ENCODE results near the gene NLRP12.

Gene NLRP12

DNA sequence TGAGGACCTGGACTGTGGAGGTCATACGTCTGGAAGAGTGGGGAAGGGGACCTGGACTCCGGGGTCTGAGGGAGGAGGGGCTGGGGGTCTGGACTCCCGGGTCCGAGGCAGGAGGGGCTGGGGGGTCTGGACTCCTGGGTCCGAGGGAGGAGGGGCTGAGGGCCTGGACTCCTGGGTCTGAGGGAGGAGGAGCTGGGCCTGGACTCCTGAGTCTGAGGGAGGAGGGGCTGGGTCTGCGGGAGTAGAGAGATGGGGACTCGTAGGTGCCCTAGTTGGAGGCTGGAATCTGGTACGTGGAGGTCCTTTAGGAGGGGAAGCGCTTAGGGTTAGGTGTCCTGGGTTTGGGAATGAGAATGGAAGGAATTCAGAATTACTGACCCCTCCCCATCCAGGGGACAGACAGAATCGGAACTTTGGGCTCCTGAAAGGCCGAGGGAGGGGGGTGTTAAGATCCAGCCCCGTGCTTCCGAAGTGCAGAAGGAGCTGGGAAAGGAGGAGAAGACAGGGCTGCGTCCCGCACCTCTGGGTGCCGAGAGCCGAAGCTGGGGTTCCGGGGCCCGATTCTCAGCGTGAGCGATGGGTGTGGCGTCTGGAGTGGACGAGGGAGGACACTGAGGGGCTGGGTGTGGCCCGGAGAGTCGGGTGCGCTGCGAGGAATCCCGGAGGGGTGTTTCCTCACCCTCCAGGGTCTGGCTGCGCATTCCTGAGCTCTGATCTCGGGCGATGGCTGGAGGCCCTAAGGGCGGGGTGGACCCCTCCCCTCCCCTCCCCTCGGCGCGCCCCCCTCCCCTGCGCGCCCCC lies 44.2 kb upstream of the NLRP12 start:
- no peak for DNase-seq (ENCODE audit: extremely low read depth, low read depth)
- TF ChIP-seq, protein P1, sequence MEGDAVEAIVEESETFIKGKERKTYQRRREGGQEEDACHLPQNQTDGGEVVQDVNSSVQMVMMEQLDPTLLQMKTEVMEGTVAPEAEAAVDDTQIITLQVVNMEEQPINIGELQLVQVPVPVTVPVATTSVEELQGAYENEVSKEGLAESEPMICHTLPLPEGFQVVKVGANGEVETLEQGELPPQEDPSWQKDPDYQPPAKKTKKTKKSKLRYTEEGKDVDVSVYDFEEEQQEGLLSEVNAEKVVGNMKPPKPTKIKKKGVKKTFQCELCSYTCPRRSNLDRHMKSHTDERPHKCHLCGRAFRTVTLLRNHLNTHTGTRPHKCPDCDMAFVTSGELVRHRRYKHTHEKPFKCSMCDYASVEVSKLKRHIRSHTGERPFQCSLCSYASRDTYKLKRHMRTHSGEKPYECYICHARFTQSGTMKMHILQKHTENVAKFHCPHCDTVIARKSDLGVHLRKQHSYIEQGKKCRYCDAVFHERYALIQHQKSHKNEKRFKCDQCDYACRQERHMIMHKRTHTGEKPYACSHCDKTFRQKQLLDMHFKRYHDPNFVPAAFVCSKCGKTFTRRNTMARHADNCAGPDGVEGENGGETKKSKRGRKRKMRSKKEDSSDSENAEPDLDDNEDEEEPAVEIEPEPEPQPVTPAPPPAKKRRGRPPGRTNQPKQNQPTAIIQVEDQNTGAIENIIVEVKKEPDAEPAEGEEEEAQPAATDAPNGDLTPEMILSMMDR (IDR thresholded peaks at IDR 0.05; ENCODE audit: low read depth, low read length): no peak

DNA sequence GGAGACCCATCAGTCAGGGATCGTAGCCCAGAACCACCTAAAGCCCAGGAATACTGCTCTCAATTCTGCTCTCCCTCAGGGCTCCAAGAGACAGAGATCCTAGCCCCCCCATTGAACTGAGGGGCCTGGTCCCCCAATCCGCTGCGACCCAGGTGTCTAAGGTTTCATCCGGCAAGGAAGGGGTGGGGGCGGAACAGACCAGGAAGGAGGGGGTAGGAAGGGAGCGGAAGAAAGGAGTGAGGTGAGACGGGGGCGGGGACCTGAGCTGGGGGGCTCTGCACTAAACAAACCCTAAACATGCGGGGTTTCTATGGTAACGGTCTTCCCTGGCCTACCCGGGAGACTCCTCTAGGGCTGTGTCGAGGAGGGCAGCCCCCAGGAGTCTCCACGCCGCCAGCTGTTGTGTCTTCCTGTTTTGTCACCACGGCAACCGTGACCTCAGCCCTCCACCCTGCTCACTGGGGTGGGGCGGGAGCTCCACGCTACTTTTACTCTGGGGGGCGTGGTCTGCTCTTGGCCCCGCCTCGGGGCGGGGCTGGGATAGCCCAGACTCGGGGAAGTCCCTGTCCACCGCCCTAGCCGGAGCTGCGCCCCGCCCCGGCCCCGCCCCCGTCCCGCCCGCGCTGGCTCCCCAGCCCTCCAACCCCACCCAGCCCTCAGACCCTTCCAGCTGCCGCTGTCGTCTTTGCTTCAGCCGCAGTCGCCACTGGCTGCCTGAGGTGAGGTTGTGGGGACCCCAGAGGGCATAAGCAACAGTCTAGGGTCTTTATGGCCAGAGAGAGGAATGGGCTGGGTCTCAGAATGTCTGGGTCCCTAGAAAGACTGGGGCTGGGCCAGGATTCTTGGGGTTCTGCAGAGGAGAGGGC lies 43.3 kb upstream of the NLRP12 start, which contains the start of gene MYADM:
Gene MYADM (plus strand): TSS at position 659 of the 866 bp plus-strand sequence. CDS start 5,647 bp downstream, outside the sequence.
- TF ChIP-seq, protein P1 (IDR thresholded peaks at IDR 0.05; ENCODE audit: low read depth, low read length): no peak
- peak; percentile 98 for DNase-seq (ENCODE audit: extremely low read depth, low read depth)

DNA sequence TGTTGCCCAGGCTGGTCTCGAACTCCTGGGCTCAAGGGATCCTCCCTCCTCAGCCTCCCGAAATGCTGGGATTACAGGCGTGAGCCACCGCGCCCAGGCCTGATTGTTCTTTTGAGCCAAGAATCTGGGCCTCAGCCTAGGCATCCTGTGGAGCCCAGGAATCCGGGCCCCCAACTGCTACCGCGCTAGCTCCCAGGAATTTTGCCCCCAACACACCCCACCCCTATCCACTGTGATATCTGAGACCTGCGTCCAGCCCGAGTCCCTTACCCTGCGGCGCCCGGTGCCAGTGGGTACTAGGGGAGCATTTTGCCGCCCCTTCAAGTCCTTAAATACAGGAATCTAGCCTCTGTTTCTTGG lies 42.7 kb upstream of the NLRP12 start:
- DNase-seq (ENCODE audit: extremely low read depth, low read depth): no peak
- TF ChIP-seq, protein P1 (IDR thresholded peaks at IDR 0.05; ENCODE audit: low read depth, low read length): no peak

DNA sequence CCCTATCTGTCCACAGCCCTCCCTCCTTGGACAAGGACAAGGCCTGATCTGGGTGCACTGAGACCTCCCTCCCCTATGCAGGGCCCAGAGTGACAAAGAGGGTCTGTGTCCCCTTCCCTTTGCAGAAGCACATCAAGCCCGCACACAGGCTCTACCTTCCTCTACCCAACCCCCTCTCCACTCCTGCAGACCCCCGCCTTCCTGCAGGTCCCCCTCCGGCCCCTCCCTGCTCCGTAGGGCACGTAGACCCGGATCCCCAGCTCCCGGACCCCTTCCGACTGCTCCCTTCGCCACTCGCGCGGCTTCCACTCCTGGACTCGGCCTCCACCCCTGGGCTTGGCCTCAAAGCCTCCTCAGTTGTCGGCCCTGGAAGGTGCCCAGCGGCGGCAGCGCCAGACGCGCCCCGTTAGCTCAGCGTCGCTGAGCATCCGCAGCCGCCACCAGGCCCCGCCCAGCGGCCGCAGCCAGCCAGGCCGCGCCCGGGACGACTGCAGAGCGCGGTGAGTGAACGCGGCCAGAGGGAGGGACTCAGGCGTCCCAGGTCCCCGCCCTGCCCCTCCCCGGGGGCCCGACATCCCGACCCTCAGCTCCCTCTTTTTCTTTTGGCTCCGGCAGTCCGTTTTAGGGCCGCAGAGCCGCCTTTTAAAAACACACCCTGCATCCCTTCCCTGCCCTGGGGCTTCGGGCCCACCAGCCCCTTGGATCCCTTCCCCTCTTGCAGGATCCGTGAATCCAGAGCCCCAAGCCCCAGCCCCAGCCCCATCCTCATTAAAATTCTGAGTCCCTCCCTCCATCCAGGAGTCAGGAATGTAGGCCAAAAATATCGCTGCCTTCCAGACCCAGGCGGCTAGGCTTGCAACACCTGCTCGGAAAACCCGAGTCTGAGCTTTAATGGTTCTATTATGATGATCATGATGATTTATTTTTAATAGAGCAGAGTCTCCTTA lies 42.1 kb upstream of the NLRP12 start:
- no peak for DNase-seq (ENCODE audit: extremely low read depth, low read depth)
- TF ChIP-seq, protein P1 (IDR thresholded peaks at IDR 0.05; ENCODE audit: low read depth, low read length): no peak

DNA sequence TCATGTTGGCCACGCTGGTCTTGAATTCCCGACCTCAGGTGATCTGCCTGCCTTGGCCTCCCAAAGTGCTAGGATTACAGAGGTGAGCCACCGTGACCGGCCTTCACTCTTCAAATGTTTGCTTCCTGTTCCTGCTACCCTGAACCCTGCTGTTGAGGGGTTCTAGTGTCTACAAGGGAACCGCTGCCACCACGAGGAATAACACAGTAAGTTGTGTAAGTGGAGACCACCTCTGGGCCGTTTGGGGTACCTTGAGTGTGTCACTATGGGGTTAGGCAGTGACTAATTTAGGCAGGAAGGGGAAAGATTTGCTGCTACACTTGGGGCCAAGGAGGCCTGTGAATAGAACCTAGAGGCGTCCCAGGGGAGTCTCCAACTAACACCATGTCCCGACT lies 41.4 kb upstream of the NLRP12 start:
- TF ChIP-seq, protein P1 (IDR thresholded peaks at IDR 0.05; ENCODE audit: low read depth, low read length): no peak
- DNase-seq (ENCODE audit: extremely low read depth, low read depth): no peak

DNA sequence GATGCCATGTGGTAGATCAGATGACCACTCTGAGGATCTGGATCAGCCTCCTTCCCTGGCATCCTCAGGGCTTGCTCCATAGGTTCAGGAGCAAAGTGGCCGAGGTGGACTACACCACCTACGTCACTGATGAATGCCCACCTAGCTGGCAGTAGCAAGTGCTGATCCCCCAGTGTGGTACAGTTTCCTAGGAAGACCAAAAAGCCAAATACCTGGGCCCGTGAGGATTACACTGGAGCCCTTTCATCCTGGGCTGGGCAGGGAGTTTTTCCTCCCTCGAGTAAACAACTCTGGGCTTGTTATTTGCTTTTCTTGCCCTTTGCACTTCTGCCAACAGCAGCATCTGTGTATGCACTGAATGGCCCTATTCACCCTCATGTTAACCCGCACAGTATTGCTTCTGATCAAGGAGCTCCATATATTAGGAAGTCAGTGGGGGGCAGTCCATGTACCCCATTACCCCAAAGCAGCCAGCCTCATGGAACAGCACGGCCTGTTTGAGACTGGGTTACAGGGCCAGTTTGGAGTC lies 40.3 kb upstream of the NLRP12 start:
- TF ChIP-seq, protein P1 (IDR thresholded peaks at IDR 0.05; ENCODE audit: low read depth, low read length): no peak
- DNase-seq (ENCODE audit: extremely low read depth, low read depth): no peak

Measured in AG09319 (cell line).